ENCODE measurements around the gene ZCCHC14.
"Not testable (repeated sequence)": the region's sequence is repeated elsewhere in the genome, so short reads cannot be mapped to it uniquely, and the experiment has no call there.

ZCCHC14 gene

DNA sequence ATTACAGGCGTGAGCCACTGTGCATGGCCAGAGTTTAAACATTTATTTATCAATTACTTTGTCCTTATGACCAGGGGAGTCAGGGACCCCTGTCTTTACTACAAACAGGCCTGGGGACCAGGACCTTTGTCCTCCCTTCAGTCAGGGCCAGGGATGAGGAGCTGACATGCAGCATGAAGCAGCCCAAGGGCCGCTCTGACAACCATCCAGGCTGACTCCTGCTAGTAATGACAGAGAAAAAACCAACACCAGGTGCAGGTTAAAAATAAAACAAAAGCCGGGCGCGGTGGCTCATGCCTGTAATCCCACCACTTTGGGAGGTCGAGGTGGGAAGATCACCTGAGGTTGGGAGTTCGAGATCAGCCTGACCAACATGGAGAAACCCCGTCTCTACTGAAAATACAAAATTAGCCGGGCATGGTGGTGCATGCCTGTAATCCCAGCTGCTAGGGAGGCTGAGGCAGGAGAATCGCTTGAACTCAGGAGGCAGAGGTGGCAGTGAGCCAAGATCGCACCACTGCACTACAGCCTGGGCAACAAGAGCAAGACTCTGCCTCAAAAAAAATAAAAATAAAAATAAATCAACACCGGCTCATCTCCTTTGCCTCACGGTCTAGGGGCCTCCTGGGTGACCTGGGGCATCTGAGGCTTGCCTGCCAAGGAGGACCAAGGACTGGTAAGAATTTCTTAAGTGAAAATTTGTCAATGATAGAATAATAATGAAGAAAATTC lies 129.8 kb downstream of the ZCCHC14 start:
- not testable (repeated sequence) for DNase-seq (ENCODE audit: low read depth in 2 of 2)

DNA sequence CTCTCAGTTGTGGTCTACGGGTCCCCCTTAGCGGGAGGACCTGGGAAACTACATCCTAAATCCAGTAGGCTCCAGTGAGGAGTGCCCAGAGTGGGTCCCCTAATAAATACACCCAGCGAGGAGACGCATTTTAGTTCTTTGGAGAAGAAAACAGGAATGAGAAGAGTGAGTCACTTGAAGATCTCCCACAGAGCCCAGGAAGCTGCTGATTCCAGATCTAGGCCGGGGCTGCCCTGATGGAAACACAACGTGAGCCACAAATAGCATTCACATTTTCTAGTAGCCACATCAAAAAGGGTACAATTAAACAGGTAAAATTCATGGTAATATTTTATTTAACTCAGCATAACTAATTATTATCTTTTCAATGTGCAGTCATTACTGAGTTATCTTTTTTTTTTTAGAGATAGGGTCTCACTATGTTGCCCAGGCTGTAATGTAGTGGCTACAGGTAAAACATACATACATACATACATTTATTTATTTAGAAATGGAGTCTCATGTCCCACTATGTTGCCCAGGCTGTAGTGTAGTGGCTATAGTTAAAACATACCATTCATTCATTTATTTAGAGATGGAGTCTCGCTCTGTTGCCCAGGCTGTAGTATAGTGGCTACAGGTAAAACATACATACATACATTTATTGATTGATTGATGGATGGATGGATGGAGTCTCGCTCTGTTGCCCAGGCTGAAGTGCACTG lies 130.8 kb downstream of the ZCCHC14 start:
- DNase-seq (ENCODE audit: low read depth in 2 of 2) = no peak

DNA sequence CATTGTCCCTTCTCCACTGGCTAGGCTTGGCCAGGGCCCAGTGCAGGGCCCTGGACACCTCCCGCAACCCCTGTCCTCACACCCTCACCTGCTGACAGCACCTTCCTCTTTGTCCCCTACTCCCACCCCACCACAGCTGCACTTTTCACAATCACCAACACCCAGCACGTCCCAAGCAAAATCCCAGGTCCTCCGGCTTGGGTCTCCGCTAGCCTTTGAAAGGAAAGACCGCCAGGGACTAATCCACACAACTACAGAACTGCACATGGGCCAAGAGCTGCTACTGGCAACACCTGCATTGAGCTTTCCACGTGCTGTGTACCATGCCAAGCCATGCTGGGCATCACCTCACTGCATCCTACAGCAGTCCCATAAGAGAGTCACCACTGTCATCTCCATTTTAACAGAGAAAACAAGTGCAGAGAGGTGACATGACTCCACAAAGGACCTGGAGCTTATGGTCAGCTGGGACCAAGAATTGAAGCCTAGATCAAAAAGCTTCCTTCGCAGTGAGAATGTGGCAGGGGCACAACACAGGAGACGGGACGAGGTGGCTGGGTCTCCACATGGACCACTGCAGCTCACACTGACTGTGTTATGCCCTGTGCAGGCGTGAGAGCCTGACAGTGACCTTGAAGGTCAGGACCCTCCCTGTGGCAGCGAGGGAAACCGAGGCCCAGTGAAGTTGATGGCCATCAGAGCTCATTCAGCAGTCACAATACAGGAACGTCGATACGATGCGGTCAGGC lies 131.8 kb downstream of the ZCCHC14 start:
- no peak for DNase-seq (ENCODE audit: low read depth in 2 of 2)

GRCh38 chr16:87359121-87359520 lies 133.7 kb downstream of the ZCCHC14 start:
- no peak for DNase-seq (ENCODE audit: low read depth in 2 of 2)

GRCh38 chr16:87358696-87359095 lies 134.1 kb downstream of the ZCCHC14 start:
- no peak for DNase-seq (ENCODE audit: low read depth in 2 of 2)

DNA sequence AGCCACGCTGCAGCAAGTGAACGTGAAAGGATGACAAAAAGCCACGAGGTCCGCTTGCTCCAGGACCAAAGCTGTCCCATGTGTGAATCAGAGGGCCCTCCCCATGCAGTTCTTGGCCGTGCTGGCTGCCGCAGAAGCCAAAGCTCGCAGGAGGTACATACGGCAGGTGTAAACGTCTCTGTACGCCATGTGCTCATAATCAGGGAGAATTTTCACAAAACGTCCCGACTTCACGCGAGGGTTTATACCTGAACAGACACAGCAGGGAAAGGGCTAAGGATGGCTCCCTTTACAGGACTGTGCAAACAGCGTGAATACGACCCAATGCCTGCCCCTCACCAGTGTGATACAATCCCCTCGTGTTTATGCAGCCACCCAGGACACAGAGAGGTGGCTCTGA lies 134.6 kb downstream of the ZCCHC14 start:
- DNase-seq (ENCODE audit: low read depth in 2 of 2) = no peak

DNA sequence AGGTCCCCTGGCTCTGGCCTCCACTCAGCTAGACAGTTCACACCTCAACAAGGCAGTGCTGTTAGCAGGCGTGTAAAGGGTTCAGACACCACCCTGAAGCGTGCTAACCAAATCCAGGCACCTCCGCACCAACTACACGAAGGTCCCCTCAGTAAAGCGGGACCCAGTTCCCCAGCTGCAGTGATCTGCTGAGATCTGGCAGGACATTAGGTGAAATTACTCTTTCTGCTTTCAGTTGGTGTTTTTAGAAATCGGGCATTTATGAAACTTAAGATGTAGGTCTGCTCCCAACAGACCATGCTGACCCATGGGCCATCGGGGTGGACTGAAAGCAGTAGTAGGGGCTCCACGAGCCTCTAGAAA lies 136.4 kb downstream of the ZCCHC14 start:
- DNase-seq (ENCODE audit: low read depth in 2 of 2) = no peak

Data from stimulated activated CD8-positive, alpha-beta memory T cell treated with anti-CD3 and anti-CD28 coated beads, Interleukin-15, amount 100 ng/mL, for 4 hours (primary cell).